H1 (cell line): ENCODE measurements around the gene CNOT8. TPM values are rescaled to one million over a fixed set of nuclear protein-coding genes. Genes with fewer than 3 reads are reported as not detected.

Experiments used
- ATF3 ChIP-seq: IDR thresholded peaks from 2 replicates; pipeline ENCODE4 v1.6.1; 2011; ENCODE audit warnings: low read depth, mild to moderate bottlenecking, low read length; ENCODE audit not compliant: insufficient read depth
- BACH1 ChIP-seq: IDR thresholded peaks from 2 replicates; pipeline ENCODE4 v1.6.1; 2012; ENCODE audit warnings: low read length, improper control_type of control experiment
- CEBPB ChIP-seq: IDR thresholded peaks from 2 replicates; pipeline ENCODE4 v1.6.1; 2012; ENCODE audit warnings: low read depth, low read length
- CTBP2 ChIP-seq: IDR thresholded peaks from 2 replicates; pipeline ENCODE4 v1.7.0; 2011; ENCODE audit warnings: borderline replicate concordance, mild to moderate bottlenecking, moderate library complexity, mixed read lengths, low read length; ENCODE audit not compliant: insufficient read depth, insufficient read length
- FOSL1 ChIP-seq: IDR thresholded peaks from 2 replicates; pipeline ENCODE4 v1.6.1; 2011; ENCODE audit warnings: mild to moderate bottlenecking, low read depth, low read length, moderate library complexity; ENCODE audit not compliant: insufficient read depth
- MAFK ChIP-seq: IDR thresholded peaks from 2 replicates; pipeline ENCODE4 v1.6.1; 2012; ENCODE audit warnings: low read depth, mild to moderate bottlenecking, improper control_type of control experiment, low read length
- PHF8 ChIP-seq: fragments of 200-600 bp; sonication (generic); conservative IDR thresholded peaks from 2 replicates; pipeline ENCODE4 v1.7.1; 2012; ENCODE audit warnings: low read depth, mild to moderate bottlenecking, inconsistent platforms, low read length, moderate library complexity
- RBBP5 ChIP-seq: IDR thresholded peaks from 2 replicates; pipeline ENCODE4 v1.7.1; 2012; ENCODE audit warnings: low read depth, mild to moderate bottlenecking, inconsistent platforms, low read length, moderate library complexity, borderline replicate concordance
- RFX5 ChIP-seq: IDR thresholded peaks from 2 replicates; pipeline ENCODE4 v1.6.1; 2011; ENCODE audit warnings: low read depth, low read length, improper control_type of control experiment, borderline replicate concordance
- polyA plus RNA-seq, 7 experiments: library from polyadenylated mRNA; depleted of rRNA in 3 of 7; stranded (reverse) in 5 of 7; unstranded in 2 of 7; fragments of >200 nt in 5 of 7; fragments of 200-250 nt in 2 of 7; gene quantifications; 1 replicate in 5 of 7; 2 replicates in 1 of 7; 4 replicates in 1 of 7; pipeline versions ENCODE4 v1.2.1 to v1.2.3, GENCODE V29; 2011 to 2013; ENCODE audit warnings: missing spikeins in 2 of 7, mixed read lengths in 2 of 7
- total RNA-seq: library from RNA; stranded (reverse); fragmentation: NEBNext Ultra II Directional; extraction: Animal tissue kit (Norgen Biotek cat#: 25700); gene quantifications from 2 replicates; pipeline ENCODE4 v1.2.1, GENCODE V29; 2021

Gene CNOT8
- total and polyA plus RNA-seq, 2 of the 8 experiments (the other 6 are each of a cell fraction or from before 2014, with no cell fraction given) = 36.4 to 62.9 TPM

GRCh38 chr5:154816891-154817492 is 41.4 kb upstream of the CNOT8 start (continued):
- TF ChIP-seq RFX5 (no peak), RBBP5 (no peak), FOSL1 (no peak), BACH1 (no peak), CEBPB (no peak), PHF8 (no peak), CTBP2 (no peak), ATF3 (no peak), MAFK (no peak)
